Measurements from ENCODE around the gene EFNA5.

Gene EFNA5

DNA sequence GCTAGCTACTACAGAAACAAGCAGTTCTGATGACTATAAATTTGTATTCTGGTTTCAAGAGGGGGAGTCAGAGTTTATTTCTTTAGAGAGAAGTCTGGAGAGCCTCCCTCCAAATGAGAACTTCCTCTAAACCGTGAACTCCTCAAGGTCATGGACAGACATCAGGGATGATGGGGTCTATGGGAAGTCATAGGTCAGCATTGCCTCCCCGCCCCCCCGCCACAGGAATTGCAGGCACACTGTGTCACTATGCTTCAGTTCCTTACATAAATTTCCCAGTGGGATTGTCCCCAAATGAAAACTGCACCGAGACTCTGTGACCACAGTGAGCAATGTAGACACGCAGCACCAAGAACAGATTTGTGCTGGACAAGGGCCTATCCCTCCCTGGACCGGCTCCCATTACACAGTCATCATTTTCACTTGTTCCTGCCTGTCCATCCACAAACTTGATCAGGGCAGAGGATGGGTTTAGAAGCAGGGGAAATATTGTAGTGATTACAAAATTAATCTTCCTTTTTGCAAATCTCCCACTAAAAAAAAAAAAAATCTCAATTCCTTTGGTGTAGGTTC, 300.3 kb downstream of the EFNA5 start:
- TF ChIP-seq, protein P1, sequence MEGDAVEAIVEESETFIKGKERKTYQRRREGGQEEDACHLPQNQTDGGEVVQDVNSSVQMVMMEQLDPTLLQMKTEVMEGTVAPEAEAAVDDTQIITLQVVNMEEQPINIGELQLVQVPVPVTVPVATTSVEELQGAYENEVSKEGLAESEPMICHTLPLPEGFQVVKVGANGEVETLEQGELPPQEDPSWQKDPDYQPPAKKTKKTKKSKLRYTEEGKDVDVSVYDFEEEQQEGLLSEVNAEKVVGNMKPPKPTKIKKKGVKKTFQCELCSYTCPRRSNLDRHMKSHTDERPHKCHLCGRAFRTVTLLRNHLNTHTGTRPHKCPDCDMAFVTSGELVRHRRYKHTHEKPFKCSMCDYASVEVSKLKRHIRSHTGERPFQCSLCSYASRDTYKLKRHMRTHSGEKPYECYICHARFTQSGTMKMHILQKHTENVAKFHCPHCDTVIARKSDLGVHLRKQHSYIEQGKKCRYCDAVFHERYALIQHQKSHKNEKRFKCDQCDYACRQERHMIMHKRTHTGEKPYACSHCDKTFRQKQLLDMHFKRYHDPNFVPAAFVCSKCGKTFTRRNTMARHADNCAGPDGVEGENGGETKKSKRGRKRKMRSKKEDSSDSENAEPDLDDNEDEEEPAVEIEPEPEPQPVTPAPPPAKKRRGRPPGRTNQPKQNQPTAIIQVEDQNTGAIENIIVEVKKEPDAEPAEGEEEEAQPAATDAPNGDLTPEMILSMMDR (IDR thresholded peaks at IDR 0.05; ENCODE audit: low read depth, low read length, missing control alignments): no peak
- DNase-seq (ENCODE audit: low read depth): no peak
- H3K4me3 ChIP-seq (ENCODE audit: low read depth, low read length): no peak overlapping the region

DNA sequence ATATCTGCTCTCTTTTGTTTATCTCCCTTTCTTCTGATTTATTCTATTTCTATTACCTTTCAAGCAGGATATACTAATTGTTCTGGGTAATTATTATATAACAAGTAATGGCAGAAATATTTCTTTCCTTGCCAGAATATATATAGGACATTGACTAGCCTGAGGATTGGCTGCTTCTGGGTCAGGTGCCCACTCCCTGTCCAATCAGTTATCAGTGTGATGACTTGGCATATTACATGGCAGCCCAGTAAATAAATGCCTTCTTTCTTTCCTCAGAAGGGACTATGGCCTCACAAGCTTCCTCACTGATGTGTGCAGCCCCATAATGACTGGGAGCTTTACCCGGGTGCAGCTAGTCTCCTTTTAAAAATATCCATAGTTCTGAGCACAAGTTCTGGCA, 301.1 kb downstream of the EFNA5 start:
- TF ChIP-seq, protein P1 (IDR thresholded peaks at IDR 0.05; ENCODE audit: low read depth, low read length, missing control alignments): no peak
- no peak for DNase-seq (ENCODE audit: low read depth)

DNA sequence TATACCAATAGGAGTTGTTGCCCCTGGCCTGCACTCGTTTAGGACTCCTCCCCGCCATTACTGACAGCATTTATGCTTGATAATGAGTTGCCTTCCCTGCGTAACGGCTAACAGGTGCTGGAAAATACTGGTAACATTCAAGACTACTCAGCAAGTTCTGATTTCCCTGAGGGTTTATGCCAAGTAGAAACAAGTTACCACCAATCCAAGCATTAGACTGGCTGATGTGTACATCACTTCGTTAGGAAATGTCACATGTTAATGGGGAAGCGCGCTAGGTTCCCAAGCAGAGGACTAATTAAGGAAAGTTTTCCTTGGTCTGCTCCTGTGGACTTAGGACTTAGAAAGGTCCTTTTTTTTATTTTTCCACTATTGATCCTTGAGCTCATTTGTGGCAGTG, 302.1 kb downstream of the EFNA5 start:
- no peak overlapping the region for H3K4me3 ChIP-seq (ENCODE audit: low read depth, low read length)
- no peak for DNase-seq (ENCODE audit: low read depth)
- TF ChIP-seq, protein P1 (IDR thresholded peaks at IDR 0.05; ENCODE audit: low read depth, low read length, missing control alignments): no peak

More for the DNA sequence above, 301.1 kb downstream of the EFNA5 start:
- no peak overlapping the region for H3K4me3 ChIP-seq (ENCODE audit: low read depth, low read length)

DNA sequence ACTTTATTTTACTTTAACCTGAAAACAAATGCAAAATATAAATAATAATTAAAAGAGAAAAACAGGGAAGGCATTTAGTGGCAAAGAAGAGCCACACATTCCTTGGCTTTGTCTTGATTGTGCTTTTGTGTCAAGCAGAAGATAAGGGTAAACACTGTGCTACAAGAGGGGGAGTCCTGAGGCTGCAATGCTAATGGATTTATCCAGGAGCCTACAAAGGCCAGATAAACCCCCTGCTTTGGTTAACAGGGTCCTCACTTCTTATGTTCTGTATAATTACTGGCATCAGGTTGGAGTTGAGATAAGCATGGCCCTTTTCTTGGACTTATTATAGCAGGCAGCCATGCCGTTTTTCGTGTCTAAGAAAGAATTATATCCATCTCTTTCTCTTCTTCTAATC, 302.8 kb downstream of the EFNA5 start:
- H3K4me3 ChIP-seq (ENCODE audit: low read depth, low read length): no peak overlapping the region
- TF ChIP-seq, protein P1 (IDR thresholded peaks at IDR 0.05; ENCODE audit: low read depth, low read length, missing control alignments): no peak
- no peak for DNase-seq (ENCODE audit: low read depth)

DNA sequence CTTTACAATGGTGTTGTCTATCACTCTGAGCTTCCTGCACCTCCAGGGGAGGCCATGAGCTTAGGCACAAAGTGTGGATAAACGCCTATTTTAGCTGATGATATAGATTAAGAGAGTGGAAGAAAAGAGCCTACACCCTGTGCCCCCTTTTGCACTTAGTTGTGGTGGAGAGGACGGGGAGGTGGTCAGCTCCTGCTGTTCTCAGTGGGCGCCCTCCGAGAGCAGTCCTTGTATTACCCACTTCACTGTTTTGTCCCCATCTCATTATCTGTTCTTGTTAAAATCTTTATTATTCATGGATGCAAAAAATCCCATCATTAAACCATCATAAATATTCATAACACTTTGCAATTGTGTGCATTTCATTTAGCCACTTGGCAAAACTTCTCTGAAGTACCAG, 303.3 kb downstream of the EFNA5 start:
- H3K4me3 ChIP-seq (ENCODE audit: low read depth, low read length): no peak overlapping the region
- DNase-seq (ENCODE audit: low read depth): no peak
- TF ChIP-seq, protein P1 (IDR thresholded peaks at IDR 0.05; ENCODE audit: low read depth, low read length, missing control alignments): no peak

DNA sequence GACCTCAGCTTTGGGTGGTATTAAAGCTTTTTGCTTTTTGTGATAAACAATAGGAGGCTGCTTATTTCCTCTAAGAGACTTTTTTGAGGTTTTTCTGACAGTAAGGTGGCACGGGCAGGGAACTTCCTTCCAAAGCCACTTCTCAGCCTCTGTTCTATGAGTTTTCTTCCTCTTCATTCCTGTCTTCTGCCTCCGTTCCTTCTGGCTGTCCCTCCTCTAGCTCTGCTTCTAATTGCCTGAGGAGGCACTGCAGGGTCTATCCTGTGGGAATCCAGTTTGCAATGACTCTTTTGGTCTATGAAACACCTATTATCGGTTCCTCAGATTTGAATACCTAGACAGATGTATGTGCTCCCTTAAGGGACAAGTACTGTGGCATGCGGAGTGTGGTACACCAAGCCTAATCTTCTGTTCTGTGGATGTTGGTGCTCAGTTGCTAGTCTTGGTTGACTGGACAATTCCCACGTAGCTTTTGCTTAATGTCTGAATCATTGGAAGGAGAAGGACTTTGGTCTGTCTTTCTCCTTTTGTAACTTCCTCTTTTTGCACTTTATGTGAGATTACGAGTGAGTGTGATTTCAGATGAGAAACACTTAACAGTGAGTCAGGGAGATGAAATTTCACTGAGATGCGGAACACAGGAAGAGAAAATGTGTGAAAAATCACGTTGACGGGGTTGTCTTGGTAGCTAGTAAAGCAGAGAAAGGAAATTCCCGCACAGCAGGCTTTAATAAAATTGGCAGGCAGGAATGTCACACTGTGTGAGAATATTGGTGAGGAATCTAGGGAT, 305.2 kb downstream of the EFNA5 start:
- no peak for DNase-seq (ENCODE audit: low read depth)
- H3K4me3 ChIP-seq (ENCODE audit: low read depth, low read length): no peak overlapping the region
- TF ChIP-seq, protein P1 (IDR thresholded peaks at IDR 0.05; ENCODE audit: low read depth, low read length, missing control alignments): no peak

All from GM12864 (cell line).